ENCODE data around the gene JMJD8.
"Not testable (repeated sequence)": the region's sequence is repeated elsewhere in the genome, so short reads cannot be mapped to it uniquely, and the experiment has no call there.

Gene JMJD8

GRCh38 chr16:715477-716199 lies 31.5 kb upstream of the JMJD8 start:
- DNase-seq (ENCODE audit: low spot score): peak; percentile 69

GRCh38 chr16:714558-715476 lies 30.7 kb upstream of the JMJD8 start, which contains the start of gene METRN:
Gene METRN (plus strand): TSS chr16:715118. CDS start chr16:715290, 172 bp downstream.
- TF ChIP-seq CTCF (IDR thresholded peaks at IDR 0.05; ENCODE audit: extremely low read depth, missing control alignments): no peak
- peak; percentile 98 for DNase-seq (ENCODE audit: low spot score)

More at GRCh38 chr16:715477-716199, 31.5 kb upstream of the JMJD8 start:
- peak; percentile 31 for TF ChIP-seq CTCF (IDR thresholded peaks at IDR 0.05; ENCODE audit: extremely low read depth, missing control alignments)

GRCh38 chr16:714079-714478 lies 29.9 kb upstream of the JMJD8 start:
- DNase-seq (ENCODE audit: low spot score): no peak
- no peak for TF ChIP-seq CTCF (IDR thresholded peaks at IDR 0.05; ENCODE audit: extremely low read depth, missing control alignments)

- TF ChIP-seq CTCF (IDR thresholded peaks at IDR 0.05; ENCODE audit: extremely low read depth, missing control alignments): peak; percentile 26
- DNase-seq (ENCODE audit: low spot score): not testable (repeated sequence)
Observed at GRCh38 chr16:712740-713250, 28.7 kb upstream of the JMJD8 start.

- peak; percentile 96 for TF ChIP-seq CTCF (IDR thresholded peaks at IDR 0.05; ENCODE audit: extremely low read depth, missing control alignments)
- peak; percentile 96 for DNase-seq (ENCODE audit: low spot score)
Observed at GRCh38 chr16:711548-712320, 27.6 kb upstream of the JMJD8 start.

GRCh38 chr16:711084-711483 lies 26.9 kb upstream of the JMJD8 start:
- TF ChIP-seq CTCF (IDR thresholded peaks at IDR 0.05; ENCODE audit: extremely low read depth, missing control alignments): no peak
- DNase-seq (ENCODE audit: low spot score): no peak
